ENCODE measurements around the gene FUBP1. TPM values are rescaled to one million over a fixed set of nuclear protein-coding genes. Genes with fewer than 3 reads are reported as not detected.

Gene FUBP1
- total and polyA plus RNA-seq, 9 of the 15 experiments (the other 6 are each of a cell fraction or from before 2014, with no cell fraction given): 104 to 294 (median 213) TPM

- TF ChIP-seq, protein P1, sequence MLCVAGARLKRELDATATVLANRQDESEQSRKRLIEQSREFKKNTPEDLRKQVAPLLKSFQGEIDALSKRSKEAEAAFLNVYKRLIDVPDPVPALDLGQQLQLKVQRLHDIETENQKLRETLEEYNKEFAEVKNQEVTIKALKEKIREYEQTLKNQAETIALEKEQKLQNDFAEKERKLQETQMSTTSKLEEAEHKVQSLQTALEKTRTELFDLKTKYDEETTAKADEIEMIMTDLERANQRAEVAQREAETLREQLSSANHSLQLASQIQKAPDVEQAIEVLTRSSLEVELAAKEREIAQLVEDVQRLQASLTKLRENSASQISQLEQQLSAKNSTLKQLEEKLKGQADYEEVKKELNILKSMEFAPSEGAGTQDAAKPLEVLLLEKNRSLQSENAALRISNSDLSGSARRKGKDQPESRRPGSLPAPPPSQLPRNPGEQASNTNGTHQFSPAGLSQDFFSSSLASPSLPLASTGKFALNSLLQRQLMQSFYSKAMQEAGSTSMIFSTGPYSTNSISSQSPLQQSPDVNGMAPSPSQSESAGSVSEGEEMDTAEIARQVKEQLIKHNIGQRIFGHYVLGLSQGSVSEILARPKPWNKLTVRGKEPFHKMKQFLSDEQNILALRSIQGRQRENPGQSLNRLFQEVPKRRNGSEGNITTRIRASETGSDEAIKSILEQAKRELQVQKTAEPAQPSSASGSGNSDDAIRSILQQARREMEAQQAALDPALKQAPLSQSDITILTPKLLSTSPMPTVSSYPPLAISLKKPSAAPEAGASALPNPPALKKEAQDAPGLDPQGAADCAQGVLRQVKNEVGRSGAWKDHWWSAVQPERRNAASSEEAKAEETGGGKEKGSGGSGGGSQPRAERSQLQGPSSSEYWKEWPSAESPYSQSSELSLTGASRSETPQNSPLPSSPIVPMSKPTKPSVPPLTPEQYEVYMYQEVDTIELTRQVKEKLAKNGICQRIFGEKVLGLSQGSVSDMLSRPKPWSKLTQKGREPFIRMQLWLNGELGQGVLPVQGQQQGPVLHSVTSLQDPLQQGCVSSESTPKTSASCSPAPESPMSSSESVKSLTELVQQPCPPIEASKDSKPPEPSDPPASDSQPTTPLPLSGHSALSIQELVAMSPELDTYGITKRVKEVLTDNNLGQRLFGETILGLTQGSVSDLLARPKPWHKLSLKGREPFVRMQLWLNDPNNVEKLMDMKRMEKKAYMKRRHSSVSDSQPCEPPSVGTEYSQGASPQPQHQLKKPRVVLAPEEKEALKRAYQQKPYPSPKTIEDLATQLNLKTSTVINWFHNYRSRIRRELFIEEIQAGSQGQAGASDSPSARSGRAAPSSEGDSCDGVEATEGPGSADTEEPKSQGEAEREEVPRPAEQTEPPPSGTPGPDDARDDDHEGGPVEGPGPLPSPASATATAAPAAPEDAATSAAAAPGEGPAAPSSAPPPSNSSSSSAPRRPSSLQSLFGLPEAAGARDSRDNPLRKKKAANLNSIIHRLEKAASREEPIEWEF (CRISPR knock-in tag; IDR thresholded peaks at IDR 0.05): no peak
These were observed 20.0 kb downstream of the FUBP1 start (continued) for GRCh38 chr1:77958850-77959249.

- H3K4me3 ChIP-seq: no peak overlapping the region
- H3K4me2 ChIP-seq (ENCODE audit: insufficient read depth, low read length): no peak overlapping the region
- no peak overlapping the region for H2AFZ ChIP-seq (ENCODE audit: low read depth, low read length)
- intact Hi-C loops (cut with micrococcal nuclease): no loop called here
- H4K20me1 ChIP-seq (replicated peaks; ENCODE audit: control insufficient read depth, insufficient read depth, low read length): no peaks in the 10 kb centered on the region
- ChIA-PET CTCF (ENCODE audit: low intra/inter-chr PET ratio) (no interaction called here), POLR2A (interaction anchor here (0.6 to 1.7 kb wide), 2 partner anchors 8 to 46 kb away, joined by 4 to 5 read pairs; partner anchors contain the start of gene DNAJB4)
- no peak for ATAC-seq
- no peak for FAIRE-seq
- H3K9me1 ChIP-seq (ENCODE audit: control insufficient read depth, insufficient read depth, low read length): no peaks in the 10 kb centered on the region
- no peak overlapping the region for H3K27ac ChIP-seq (ENCODE audit: extremely low read depth, low read depth, low read length)
- peaks cover 42% of the 10 kb centered on the region for H3K79me2 ChIP-seq (ENCODE audit: control insufficient read depth, insufficient read depth, low read length)
- in situ Hi-C loops (cut with MboI): no loop called here
- no peaks in the 10 kb centered on the region for H3K9me3 ChIP-seq (replicated peaks; ENCODE audit: control insufficient read depth, insufficient read depth, low read depth, low read length)
- no peaks in the 10 kb centered on the region for H3K27me3 ChIP-seq (ENCODE audit: control insufficient read depth in 2 of 2, insufficient read depth in 2 of 2, low read length in 2 of 2)
- TF ChIP-seq RBM15 (IDR thresholded peaks at IDR 0.05; ENCODE audit: insufficient read depth, low read length): no peak
- peak; percentile 44; the same call in 1 of the 2 replicates for TF ChIP-seq ZZZ3 (IDR thresholded peaks at IDR 0.05)
- TF ChIP-seq NR2F6 (CRISPR knock-in tag; IDR thresholded peaks at IDR 0.05): no peak
- TF ChIP-seq, protein P2, sequence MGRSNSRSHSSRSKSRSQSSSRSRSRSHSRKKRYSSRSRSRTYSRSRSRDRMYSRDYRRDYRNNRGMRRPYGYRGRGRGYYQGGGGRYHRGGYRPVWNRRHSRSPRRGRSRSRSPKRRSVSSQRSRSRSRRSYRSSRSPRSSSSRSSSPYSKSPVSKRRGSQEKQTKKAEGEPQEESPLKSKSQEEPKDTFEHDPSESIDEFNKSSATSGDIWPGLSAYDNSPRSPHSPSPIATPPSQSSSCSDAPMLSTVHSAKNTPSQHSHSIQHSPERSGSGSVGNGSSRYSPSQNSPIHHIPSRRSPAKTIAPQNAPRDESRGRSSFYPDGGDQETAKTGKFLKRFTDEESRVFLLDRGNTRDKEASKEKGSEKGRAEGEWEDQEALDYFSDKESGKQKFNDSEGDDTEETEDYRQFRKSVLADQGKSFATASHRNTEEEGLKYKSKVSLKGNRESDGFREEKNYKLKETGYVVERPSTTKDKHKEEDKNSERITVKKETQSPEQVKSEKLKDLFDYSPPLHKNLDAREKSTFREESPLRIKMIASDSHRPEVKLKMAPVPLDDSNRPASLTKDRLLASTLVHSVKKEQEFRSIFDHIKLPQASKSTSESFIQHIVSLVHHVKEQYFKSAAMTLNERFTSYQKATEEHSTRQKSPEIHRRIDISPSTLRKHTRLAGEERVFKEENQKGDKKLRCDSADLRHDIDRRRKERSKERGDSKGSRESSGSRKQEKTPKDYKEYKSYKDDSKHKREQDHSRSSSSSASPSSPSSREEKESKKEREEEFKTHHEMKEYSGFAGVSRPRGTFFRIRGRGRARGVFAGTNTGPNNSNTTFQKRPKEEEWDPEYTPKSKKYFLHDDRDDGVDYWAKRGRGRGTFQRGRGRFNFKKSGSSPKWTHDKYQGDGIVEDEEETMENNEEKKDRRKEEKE (IDR thresholded peaks at IDR 0.05; ENCODE audit: borderline replicate concordance in 1 of 2, control insufficient read depth in 1 of 2, low read depth in 2 of 2, low read length in 1 of 2): no peak
- no peak for TF ChIP-seq ZSCAN32 (CRISPR knock-in tag; IDR thresholded peaks at IDR 0.05)
- TF ChIP-seq HOXB6 (CRISPR knock-in tag; IDR thresholded peaks at IDR 0.05; ENCODE audit: borderline replicate concordance): no peak
- no peak for DNase-seq (ENCODE audit: extremely low read depth in 1 of 4, low spot score in 3 of 4)
- H3K9ac ChIP-seq (ENCODE audit: insufficient read depth in 1 of 2, low read depth in 2 of 2, low read length in 2 of 2): no peak overlapping the region
- no TSS peak for BruUV-seq (replicated peaks)
- H3K36me3 ChIP-seq (ENCODE audit: control insufficient read depth, insufficient read depth, low read length): peaks cover 100% of the 10 kb centered on the region
- no peaks in the 10 kb centered on the region for H3K4me1 ChIP-seq (replicated peaks in 1 of 2; ENCODE audit: control insufficient read depth in 2 of 2, insufficient read depth in 2 of 2, low read length in 2 of 2)
These were observed 20.5 kb downstream of the FUBP1 start for GRCh38 chr1:77958391-77958790.
